GM12873 (cell line): Measurements from ENCODE around the gene TYR.

Experiments
- CTCF ChIP-seq: IDR thresholded peaks from 2 replicates; pipeline ENCODE4 v1.5.1; 2012; ENCODE audit warnings: low read depth, mild to moderate bottlenecking, moderate library complexity, low read length, control low read depth; ENCODE audit not compliant: insufficient read depth; ENCODE audit errors: missing control alignments

The TYR gene

DNA sequence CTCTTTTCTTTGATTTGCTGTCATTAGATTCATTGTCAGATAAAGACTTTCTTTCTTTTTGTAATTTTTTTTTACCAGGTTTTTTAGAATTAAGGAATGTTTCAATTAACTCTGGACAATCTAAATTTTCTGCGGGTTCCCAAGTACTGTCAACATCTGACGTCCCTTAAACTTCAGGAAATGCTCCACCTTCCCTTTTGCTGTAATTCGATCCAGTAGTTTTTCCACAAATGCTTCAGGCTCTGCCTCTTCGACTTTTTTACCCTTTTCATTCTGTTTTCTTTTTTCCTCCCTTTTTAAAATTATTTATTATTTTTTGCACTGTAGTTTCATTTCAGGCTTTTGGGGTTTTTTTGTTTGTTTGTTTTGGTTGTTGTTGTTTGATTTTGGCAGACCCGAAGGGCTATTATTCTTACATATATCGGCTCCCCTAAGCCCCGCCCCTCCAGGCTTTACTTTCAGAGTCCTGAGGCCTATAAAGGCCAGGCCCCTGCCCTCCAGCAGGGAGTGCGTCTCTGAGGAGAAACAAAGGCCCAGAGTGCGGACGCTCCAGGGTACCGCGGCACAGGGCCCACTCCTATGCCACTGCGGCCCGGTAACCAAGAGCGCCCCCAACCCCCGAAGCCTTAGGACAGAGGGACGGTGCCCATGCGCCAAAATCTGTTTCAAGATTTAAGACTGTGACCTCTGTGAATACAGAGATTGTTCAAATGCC lies 116.4 kb downstream of the TYR start:
- no peak for TF ChIP-seq CTCF

DNA sequence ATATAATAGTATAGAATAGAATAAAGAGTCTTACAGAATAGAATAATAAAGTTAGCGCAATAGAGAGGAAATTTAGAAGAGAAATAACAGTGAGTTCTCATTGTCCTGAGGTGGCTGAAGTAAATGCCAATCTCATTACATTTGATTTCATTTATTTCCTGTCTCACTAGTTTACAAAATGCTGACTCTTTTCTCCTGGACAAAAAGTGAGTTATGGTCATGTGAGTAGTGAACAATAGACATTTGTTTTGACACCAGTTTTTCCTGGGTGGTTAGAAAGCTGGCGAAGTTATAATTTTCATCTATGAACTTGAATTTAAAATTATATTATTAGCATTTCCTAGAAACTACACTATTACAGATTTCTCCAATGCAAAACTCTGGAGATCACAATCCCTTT lies 143.7 kb downstream of the TYR start:
- TF ChIP-seq CTCF, result no peak

DNA sequence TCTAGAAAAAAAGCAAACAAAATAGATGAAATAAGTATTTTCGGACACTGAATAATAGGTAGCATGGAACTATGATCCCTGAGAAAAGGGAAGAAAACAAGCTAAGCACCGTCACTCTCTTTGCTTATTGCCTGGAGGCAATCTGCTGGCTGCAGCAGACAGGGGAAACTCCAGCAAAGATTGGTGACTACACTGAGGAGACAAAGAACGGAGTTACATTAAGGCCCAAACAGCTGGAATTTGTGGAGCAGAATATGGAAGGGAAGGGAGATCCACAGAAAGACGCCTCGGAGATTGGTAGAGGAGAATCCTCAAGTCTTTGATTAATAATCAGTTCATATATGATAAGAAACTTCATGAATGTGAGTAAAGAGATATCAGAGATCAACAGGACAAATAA lies 150.2 kb downstream of the TYR start:
- TF ChIP-seq CTCF, result no peak

GRCh38 chr11:89333704-89334103 lies 156.0 kb downstream of the TYR start:
- TF ChIP-seq CTCF, result peak; percentile 6
